Measurements from ENCODE around the gene FOXL1.

The FOXL1 gene

DNA sequence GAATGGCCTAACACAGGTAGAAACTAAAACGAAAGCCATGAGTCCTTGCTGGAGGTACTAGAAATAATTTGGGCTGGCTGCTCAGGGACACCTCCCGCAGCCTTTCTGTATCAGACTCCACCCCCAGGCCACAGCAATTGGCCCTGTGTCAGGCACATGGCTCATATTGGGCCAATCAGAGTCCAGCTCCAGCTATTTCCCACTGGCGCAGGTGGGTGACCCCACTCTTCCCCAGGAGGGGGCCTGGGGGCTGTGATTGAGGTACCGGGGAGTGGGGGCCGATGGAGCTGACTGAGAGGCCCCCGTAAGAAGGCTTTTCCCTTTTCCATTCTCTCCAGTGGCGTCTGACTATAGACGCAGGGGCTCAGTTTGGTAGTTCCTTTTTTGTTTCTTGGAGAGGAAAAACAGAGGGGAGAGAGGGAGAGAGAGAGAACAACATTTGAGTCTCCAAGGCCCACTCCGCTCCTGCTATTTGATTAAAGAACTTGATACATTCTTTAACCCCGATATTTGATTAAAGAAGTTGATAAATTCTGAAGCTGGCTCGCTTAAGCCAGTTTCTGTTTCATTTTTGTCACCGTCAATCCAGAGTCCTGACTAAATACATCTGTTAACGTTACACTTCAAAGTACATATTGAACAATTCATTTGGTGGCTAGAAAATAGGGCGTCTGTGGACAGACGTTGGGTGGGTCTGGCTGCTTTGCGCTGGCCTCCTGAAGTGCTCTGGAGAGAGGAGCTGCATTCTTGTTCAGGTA is 26.3 kb downstream of the FOXL1 start:
- peaks cover 4% of the 10 kb centered on the region for H3K4me1 ChIP-seq (ENCODE audit: control insufficient read depth, insufficient read depth, low read length, poor library complexity, severe bottlenecking)
- H3K36me3 ChIP-seq (ENCODE audit: control insufficient read depth, insufficient read depth, low read length), result no peaks in the 10 kb centered on the region
- H3K4me3 ChIP-seq (ENCODE audit: insufficient read depth, low read depth, low read length, poor library complexity, severe bottlenecking), result peak overlapping the region; percentile 61
- DNase-seq, result peak; percentile 8 to 28 (median 17)
- no peaks in the 10 kb centered on the region for H3K27me3 ChIP-seq (replicated peaks; ENCODE audit: control insufficient read depth, insufficient read depth, low read length, poor library complexity, severe bottlenecking)
- no peaks in the 10 kb centered on the region for H3K9me3 ChIP-seq (ENCODE audit: control insufficient read depth, low read length)
- H3K27ac ChIP-seq (ENCODE audit: insufficient read depth, low read length, poor library complexity, severe bottlenecking), result peak overlapping the region; percentile 18

- H3K27ac ChIP-seq (ENCODE audit: insufficient read depth, low read length, poor library complexity, severe bottlenecking), result no peak overlapping the region
- H3K4me1 ChIP-seq (ENCODE audit: control insufficient read depth, insufficient read depth, low read length, poor library complexity, severe bottlenecking), result peaks cover 4% of the 10 kb centered on the region
- H3K36me3 ChIP-seq (ENCODE audit: control insufficient read depth, insufficient read depth, low read length), result no peaks in the 10 kb centered on the region
- no peaks in the 10 kb centered on the region for H3K27me3 ChIP-seq (replicated peaks; ENCODE audit: control insufficient read depth, insufficient read depth, low read length, poor library complexity, severe bottlenecking)
- no peak for DNase-seq
- no peak overlapping the region for H3K4me3 ChIP-seq (ENCODE audit: insufficient read depth, low read depth, low read length, poor library complexity, severe bottlenecking)
- H3K9me3 ChIP-seq (ENCODE audit: control insufficient read depth, low read length), result no peaks in the 10 kb centered on the region
These were observed 27.6 kb downstream of the FOXL1 start for GRCh38 chr16:86605950-86606349.

DNA sequence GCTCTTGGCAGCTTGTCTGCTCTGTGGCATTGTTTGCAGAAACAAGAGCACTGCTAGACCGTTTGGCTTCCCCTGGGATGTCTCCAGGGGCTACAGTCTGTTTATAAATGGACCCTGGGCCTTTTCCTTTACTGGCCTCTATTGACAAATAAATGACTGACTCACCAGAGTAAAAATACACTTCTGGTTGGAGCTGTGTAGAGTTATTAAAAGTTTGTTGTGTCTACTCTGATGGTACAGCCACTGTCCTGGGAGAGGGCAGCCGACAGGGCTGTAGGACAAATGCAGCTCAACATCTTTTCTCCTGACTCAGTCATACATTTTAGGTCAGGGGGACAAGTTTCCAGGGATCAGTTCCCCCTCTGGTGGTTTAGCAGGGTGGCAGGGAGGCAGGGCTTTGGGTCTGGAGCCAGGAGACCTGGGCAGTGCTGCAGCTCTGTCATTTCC is 30.0 kb downstream of the FOXL1 start:
- Histone ChIP-seq H3K4me1 (ENCODE audit: control insufficient read depth, insufficient read depth, low read length, poor library complexity, severe bottlenecking) (peaks cover 4% of the 10 kb centered on the region), H3K36me3 (ENCODE audit: control insufficient read depth, insufficient read depth, low read length) (no peaks in the 10 kb centered on the region), H3K27ac (ENCODE audit: insufficient read depth, low read length, poor library complexity, severe bottlenecking) (no peak overlapping the region), H3K4me3 (ENCODE audit: insufficient read depth, low read depth, low read length, poor library complexity, severe bottlenecking) (no peak overlapping the region), H3K9me3 (ENCODE audit: control insufficient read depth, low read length) (no peaks in the 10 kb centered on the region), H3K27me3 (replicated peaks; ENCODE audit: control insufficient read depth, insufficient read depth, low read length, poor library complexity, severe bottlenecking) (no peaks in the 10 kb centered on the region)
- no peak for DNase-seq

DNA sequence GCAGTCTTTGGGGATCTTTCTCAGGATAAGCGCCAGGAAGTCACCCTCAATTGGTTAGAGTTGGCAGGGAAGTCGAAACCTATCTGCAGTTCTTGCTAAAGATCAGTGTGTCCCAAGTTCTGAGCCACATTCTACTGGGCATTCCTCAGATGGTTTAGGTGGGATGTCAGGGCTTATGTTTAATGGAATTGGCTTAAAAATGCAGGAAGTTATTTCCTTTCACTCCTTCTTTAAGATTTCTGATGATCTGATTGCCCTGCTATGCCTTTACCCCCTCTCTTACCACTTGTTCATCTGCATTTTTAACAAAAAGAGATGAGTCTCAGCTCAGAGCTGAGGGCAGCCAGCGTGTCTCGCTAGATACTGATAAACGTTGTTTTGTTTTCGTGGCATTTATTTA is 30.8 kb downstream of the FOXL1 start:
- H3K36me3 ChIP-seq (ENCODE audit: control insufficient read depth, insufficient read depth, low read length), result no peaks in the 10 kb centered on the region
- H3K27ac ChIP-seq (ENCODE audit: insufficient read depth, low read length, poor library complexity, severe bottlenecking), result no peak overlapping the region
- no peak overlapping the region for H3K4me3 ChIP-seq (ENCODE audit: insufficient read depth, low read depth, low read length, poor library complexity, severe bottlenecking)
- H3K4me1 ChIP-seq (ENCODE audit: control insufficient read depth, insufficient read depth, low read length, poor library complexity, severe bottlenecking), result peaks cover 4% of the 10 kb centered on the region
- no peaks in the 10 kb centered on the region for H3K9me3 ChIP-seq (ENCODE audit: control insufficient read depth, low read length)
- no peaks in the 10 kb centered on the region for H3K27me3 ChIP-seq (replicated peaks; ENCODE audit: control insufficient read depth, insufficient read depth, low read length, poor library complexity, severe bottlenecking)
- no peak for DNase-seq

- no peak for DNase-seq
- H3K27ac ChIP-seq (ENCODE audit: insufficient read depth, low read length, poor library complexity, severe bottlenecking), result no peak overlapping the region
These were observed 31.3 kb downstream of the FOXL1 start for GRCh38 chr16:86609661-86610060.

DNA sequence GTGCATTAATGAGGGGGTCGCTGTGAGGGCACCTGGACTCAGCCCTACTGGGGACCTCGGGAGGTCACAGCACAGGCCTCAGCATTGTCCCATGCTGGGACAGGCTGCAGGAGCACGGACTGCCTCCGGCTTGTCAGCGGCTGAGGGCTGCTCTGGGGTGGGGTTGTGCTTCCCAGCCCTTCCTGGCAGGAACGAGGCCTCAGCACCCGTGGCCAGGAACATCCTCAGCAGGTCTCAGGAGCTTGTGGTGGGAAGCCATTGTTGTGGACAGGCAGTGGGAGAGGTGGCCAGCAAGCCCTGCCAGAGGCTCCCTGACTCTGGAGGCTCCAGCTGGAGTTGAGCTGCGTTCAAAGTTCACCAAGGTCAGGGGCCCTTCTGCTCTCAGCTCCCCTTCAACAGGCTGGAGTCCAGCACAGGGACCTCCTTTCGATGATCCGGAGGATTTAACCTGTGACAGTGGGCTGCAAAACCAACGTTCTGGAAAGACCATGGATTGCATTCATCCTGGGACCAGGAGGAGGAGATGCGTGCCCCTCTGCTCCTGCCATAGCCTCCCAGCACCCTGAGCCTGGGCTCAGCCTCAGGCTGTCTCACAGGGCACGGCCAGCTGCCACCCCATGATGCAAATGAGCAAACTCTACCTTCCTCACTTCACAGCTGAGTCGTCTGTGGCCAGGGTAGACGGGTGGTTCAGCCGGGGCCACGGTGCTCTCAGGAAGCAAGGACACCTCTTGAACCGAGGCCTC is 32.6 kb downstream of the FOXL1 start:
- H3K27ac ChIP-seq (ENCODE audit: insufficient read depth, low read length, poor library complexity, severe bottlenecking), result no peak overlapping the region
- no peak overlapping the region for H3K4me3 ChIP-seq (ENCODE audit: insufficient read depth, low read depth, low read length, poor library complexity, severe bottlenecking)
- no peaks in the 10 kb centered on the region for H3K4me1 ChIP-seq (ENCODE audit: control insufficient read depth, insufficient read depth, low read length, poor library complexity, severe bottlenecking)
- no peaks in the 10 kb centered on the region for H3K36me3 ChIP-seq (ENCODE audit: control insufficient read depth, insufficient read depth, low read length)
- DNase-seq, result no peak
- H3K27me3 ChIP-seq (replicated peaks; ENCODE audit: control insufficient read depth, insufficient read depth, low read length, poor library complexity, severe bottlenecking), result no peaks in the 10 kb centered on the region
- H3K9me3 ChIP-seq (ENCODE audit: control insufficient read depth, low read length), result no peaks in the 10 kb centered on the region

More at GRCh38 chr16:86609661-86610060, 31.3 kb downstream of the FOXL1 start:
- no peaks in the 10 kb centered on the region for H3K36me3 ChIP-seq (ENCODE audit: control insufficient read depth, insufficient read depth, low read length)
- no peaks in the 10 kb centered on the region for H3K27me3 ChIP-seq (replicated peaks; ENCODE audit: control insufficient read depth, insufficient read depth, low read length, poor library complexity, severe bottlenecking)
- no peak overlapping the region for H3K4me3 ChIP-seq (ENCODE audit: insufficient read depth, low read depth, low read length, poor library complexity, severe bottlenecking)
- peaks cover 4% of the 10 kb centered on the region for H3K4me1 ChIP-seq (ENCODE audit: control insufficient read depth, insufficient read depth, low read length, poor library complexity, severe bottlenecking)
- no peaks in the 10 kb centered on the region for H3K9me3 ChIP-seq (ENCODE audit: control insufficient read depth, low read length)

- Histone ChIP-seq H3K4me3 (ENCODE audit: insufficient read depth, low read depth, low read length, poor library complexity, severe bottlenecking) (no peak overlapping the region), H3K9me3 (ENCODE audit: control insufficient read depth, low read length) (no peaks in the 10 kb centered on the region), H3K4me1 (ENCODE audit: control insufficient read depth, insufficient read depth, low read length, poor library complexity, severe bottlenecking) (no peaks in the 10 kb centered on the region), H3K27me3 (replicated peaks; ENCODE audit: control insufficient read depth, insufficient read depth, low read length, poor library complexity, severe bottlenecking) (no peaks in the 10 kb centered on the region), H3K27ac (ENCODE audit: insufficient read depth, low read length, poor library complexity, severe bottlenecking) (no peak overlapping the region), H3K36me3 (ENCODE audit: control insufficient read depth, insufficient read depth, low read length) (no peaks in the 10 kb centered on the region)
- no peak for DNase-seq
These were observed 33.1 kb downstream of the FOXL1 start for GRCh38 chr16:86611525-86611855.

DNA sequence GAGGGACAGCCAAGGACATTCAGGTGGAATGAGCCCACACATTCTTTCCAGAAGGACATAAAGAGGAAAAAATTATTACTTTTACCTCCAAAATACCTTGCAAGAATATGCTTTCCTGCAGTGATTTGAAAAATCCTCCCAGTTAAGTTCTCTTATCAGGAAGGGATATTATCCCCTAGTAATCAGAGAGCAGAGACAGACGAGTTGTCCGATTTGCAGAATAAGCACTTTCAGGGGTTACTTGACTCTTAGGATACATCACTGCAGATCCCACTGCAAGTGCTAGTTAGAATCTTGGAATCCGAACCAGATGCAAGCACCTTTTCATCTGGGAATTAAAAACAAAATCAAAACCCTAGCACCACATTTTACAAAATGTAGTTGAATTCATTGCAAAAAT is 33.6 kb downstream of the FOXL1 start:
- Histone ChIP-seq H3K4me3 (ENCODE audit: insufficient read depth, low read depth, low read length, poor library complexity, severe bottlenecking) (no peak overlapping the region), H3K4me1 (ENCODE audit: control insufficient read depth, insufficient read depth, low read length, poor library complexity, severe bottlenecking) (no peaks in the 10 kb centered on the region), H3K27ac (ENCODE audit: insufficient read depth, low read length, poor library complexity, severe bottlenecking) (no peak overlapping the region), H3K36me3 (ENCODE audit: control insufficient read depth, insufficient read depth, low read length) (no peaks in the 10 kb centered on the region), H3K27me3 (replicated peaks; ENCODE audit: control insufficient read depth, insufficient read depth, low read length, poor library complexity, severe bottlenecking) (no peaks in the 10 kb centered on the region), H3K9me3 (ENCODE audit: control insufficient read depth, low read length) (no peaks in the 10 kb centered on the region)
- DNase-seq, result no peak

- no peak for DNase-seq
- H3K27ac ChIP-seq (ENCODE audit: insufficient read depth, low read length, poor library complexity, severe bottlenecking), result no peak overlapping the region
- no peaks in the 10 kb centered on the region for H3K36me3 ChIP-seq (ENCODE audit: control insufficient read depth, insufficient read depth, low read length)
- no peaks in the 10 kb centered on the region for H3K4me1 ChIP-seq (ENCODE audit: control insufficient read depth, insufficient read depth, low read length, poor library complexity, severe bottlenecking)
- no peaks in the 10 kb centered on the region for H3K27me3 ChIP-seq (replicated peaks; ENCODE audit: control insufficient read depth, insufficient read depth, low read length, poor library complexity, severe bottlenecking)
- H3K9me3 ChIP-seq (ENCODE audit: control insufficient read depth, low read length), result no peaks in the 10 kb centered on the region
- no peak overlapping the region for H3K4me3 ChIP-seq (ENCODE audit: insufficient read depth, low read depth, low read length, poor library complexity, severe bottlenecking)
These were observed 36.4 kb downstream of the FOXL1 start for GRCh38 chr16:86614699-86615098.

GRCh38 chr16:86616906-86617305 is 38.6 kb downstream of the FOXL1 start:
- Histone ChIP-seq H3K4me1 (ENCODE audit: control insufficient read depth, insufficient read depth, low read length, poor library complexity, severe bottlenecking) (no peaks in the 10 kb centered on the region), H3K36me3 (ENCODE audit: control insufficient read depth, insufficient read depth, low read length) (no peaks in the 10 kb centered on the region), H3K27me3 (replicated peaks; ENCODE audit: control insufficient read depth, insufficient read depth, low read length, poor library complexity, severe bottlenecking) (no peaks in the 10 kb centered on the region), H3K27ac (ENCODE audit: insufficient read depth, low read length, poor library complexity, severe bottlenecking) (no peak overlapping the region), H3K9me3 (ENCODE audit: control insufficient read depth, low read length) (no peaks in the 10 kb centered on the region), H3K4me3 (ENCODE audit: insufficient read depth, low read depth, low read length, poor library complexity, severe bottlenecking) (no peak overlapping the region)
- no peak for DNase-seq

All from effector memory CD4-positive, alpha-beta T cell (primary cell).